ENCODE data around the gene TRIM46.
"Not testable (repeated sequence)": the region's sequence is repeated elsewhere in the genome, so short reads cannot be mapped to it uniquely, and the experiment has no call there.

The TRIM46 gene

DNA sequence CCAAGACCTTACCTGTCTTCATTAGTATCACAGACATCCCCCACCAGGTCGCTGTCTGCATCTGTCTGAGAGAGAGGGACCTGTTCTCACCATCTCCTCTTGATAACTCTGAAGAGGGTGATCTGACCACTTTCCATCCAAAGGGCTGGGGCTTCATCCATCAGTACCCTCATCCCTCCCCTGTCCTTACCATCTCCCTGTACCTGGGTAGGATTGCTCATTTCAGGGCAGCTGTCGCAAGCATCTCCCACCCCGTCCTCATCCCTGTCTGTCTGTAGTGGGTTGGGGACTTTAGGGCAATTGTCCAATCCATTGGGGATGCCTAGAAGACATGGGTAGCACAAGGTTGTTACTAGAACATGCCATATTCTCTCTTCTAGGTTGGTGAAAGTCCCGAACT lies 26.1 kb downstream of the TRIM46 start:
- in situ Hi-C loops (cut with MboI; ENCODE audit: low sequenced_read_pairs), result loop anchor here (25.0 kb wide), 1 partner anchor 388 kb away; no protein-coding TSS in a partner anchor

DNA sequence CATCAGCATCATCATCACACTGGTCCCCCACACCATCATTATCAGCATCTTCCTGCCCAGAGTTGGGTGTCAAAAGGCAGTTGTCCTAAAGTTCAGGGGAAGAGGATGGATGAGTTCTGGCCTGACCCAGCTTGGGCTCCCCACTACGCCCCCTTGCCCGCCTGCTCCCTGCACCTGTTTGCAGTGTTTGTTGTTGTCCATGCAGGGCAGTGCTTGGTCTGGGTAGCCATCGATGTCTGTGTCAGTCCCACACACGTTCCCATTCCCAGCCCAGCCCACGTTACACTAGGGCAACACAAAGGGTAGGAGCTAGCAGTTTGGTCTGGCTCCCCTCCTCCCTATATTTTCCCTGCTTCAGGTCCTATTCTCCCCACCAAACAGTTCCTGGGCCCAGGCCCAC lies 27.3 kb downstream of the TRIM46 start:
- in situ Hi-C loops (cut with MboI; ENCODE audit: low sequenced_read_pairs), result no loop called here

DNA sequence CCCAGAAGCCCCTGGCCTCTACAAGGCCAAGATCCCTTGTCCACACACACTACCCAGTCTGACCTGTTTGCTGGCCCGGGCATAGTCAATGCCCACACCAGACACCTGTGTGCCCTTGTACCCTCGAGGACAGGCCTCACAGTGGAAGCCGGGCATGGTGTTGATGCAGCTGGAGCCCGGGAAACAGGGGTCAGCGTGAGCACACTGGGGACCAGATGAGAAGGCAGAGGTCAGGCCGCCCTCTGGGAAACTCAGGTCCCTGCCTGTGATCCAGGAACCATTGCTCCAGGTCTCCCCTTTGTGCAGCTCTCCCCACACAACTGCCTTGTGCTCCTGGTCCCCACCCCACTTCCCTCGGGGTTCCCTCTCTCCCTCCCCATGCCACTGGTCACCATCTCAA lies 28.5 kb downstream of the TRIM46 start:
- in situ Hi-C loops (cut with MboI; ENCODE audit: low sequenced_read_pairs), result no loop called here

DNA sequence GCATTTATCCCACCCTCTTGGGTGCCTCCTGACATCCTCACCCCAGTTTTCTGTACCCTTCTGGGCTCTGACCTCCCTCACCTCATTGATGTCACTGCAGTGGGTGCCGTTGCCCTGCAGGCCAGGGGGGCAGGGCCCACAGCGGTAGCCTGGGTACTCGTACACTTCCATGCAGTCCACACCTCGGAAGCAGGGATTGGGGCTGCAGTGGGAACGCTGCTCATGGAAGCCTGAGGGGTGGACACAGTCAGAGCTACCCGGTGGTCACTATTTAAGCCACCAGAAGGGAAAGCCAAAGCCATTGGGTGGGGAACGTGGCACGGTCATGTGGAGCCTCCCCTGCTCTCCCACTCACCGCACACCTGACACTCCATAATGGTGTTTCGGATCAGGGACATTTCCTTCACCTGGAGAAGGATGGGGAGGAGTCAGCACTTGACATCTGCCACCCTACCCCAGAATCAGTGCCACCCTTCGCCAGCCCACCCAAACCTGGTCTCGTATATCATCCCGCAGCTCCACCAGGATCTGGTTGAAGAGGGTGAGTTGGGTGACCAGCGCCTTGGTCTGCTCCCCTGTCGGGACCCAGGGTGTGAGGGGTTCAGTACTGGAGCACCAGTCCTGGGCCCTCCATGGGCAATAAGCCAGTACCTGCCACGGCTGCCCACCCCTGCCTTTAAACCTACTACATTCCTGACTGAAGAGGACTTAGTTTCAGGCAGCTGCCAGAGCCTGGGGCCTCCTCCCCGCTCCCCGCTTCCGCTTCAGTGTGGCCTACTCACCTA lies 29.3 kb downstream of the TRIM46 start:
- in situ Hi-C loops (cut with MboI; ENCODE audit: low sequenced_read_pairs), result no loop called here

DNA sequence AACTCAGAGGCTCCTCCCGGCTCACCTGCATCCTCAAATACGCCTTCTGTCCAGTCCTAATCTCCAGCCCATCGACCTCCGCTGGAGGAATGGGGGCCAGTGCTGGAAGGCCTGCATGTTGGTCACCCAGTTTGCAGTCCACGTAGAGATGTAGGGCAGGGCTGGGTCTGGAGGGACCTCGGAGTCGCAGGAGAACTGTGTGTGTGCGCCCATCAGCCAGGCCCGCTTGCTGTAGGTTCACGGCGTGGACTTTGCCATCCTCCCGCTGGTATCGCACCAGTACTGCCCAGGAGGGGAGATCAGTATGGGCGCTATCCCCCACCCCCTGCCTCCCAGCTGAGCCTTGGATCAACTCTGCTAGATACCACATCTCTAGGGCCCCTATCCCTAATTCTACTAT lies 31.4 kb downstream of the TRIM46 start:
- in situ Hi-C loops (cut with MboI; ENCODE audit: low sequenced_read_pairs), result no loop called here

DNA sequence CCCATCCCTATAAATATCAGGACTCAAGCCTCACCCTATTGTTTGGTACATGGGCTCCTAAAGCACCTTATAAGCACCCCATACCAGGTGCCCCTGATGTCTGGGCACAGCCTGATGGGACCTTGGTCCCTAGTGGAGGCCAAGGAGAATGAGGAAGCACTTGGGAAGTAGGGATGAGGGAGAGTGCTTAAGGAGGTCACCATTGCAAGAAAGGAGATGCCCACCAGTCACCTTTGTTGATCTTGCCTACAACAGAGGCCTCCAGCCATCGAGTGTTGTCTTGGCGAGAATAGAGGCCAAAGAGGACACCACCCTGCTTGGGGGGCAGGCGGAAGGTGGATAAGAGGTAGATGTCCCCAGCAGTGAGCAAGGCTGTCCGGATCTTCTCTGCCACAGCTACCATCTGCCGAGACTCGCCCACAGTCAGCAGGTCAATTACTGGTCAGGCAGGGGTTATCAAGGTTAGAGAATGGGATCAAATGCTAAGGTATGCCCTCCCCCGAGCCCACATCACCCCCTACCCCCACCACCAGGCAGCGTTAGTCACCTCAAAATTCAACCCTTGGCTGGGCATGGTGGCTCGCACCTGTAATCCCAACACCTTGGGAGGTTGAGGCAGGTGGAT lies 32.4 kb downstream of the TRIM46 start:
- in situ Hi-C loops (cut with MboI; ENCODE audit: low sequenced_read_pairs), result no loop called here

DNA sequence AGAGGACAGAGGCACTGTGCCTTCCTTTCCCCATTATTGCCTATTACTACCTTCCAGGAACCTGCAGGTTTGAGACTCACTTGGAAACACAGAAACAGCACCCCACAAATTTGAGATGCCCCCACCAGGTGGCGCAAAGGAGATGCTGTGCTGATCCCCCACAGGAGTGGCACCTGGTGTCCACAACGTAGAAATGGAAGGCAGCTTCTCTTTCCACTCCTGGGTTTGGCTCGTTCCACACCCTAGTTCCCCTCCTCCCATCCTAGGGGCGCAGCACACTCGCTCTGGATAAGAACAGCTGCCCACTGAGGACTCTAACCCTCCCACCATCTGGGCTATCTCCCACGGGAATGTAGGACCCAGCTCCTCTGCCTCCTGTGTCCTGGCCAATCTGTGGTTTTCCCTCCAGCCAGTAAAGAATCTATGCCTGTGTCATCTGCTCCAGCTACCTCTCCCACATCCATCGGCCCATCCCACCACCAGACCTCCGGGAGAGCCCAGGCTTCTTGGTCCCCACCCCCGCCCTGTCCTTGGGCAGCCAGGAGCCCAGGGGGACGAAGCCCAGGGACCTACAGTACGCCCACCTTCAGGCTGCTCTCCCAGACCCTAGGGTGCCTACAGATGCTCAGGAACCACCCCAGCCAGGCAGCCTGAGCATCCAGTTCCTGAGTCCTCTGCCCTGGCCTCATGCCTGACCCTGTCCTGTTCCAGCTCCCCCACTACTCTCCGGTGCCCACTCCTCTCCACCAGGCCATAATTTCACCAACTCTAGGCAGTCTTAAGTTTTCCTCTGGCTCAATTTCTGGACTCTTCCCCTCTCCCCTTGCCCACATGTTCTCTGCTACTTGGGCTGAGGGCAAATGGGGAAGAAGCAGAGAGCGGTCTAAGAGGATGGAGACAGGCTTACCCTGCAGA lies 33.5 kb downstream of the TRIM46 start:
- in situ Hi-C loops (cut with MboI; ENCODE audit: low sequenced_read_pairs), result no loop called here

DNA sequence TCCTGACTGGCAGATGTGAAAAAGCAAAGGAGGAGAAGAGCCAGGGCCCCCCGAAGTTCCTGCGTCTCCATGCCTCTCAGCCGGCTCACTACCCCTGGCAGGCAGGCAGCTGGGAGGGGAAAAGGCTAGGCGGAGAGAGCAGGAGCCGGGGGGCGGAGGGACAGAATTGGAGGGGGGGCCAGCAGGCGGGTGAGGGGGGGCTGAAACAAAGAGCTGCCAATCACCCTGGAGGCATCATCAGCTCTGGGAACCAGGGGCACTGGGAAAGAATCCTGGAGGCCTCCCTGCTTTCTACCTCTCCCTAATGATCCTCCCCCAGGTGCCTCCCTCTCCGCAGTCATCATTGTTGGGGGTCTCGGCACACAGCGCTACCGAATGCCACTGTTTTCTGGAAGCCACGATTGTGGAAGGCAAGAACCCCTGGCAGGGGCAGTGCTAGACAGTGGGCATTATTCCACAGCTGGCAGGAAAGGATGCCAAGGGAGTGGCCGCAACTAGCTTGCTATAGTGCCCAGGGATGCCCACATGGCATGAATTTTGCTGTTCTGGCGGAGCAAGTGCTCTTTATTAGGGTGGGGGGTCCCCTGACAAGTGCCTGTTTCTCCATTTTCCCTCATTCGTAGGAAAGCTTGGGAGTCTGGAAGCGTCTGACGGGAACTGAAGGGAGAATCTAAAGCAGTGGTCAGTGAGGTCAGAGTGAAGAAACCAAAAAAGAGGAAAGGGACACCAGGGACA lies 34.3 kb downstream of the TRIM46 start, which contains the start of gene THBS3:
Gene THBS3 (minus strand): TSS at position 92 of the 735 bp plus-strand sequence. CDS start 21 bp downstream, at position 71.
- in situ Hi-C loops (cut with MboI; ENCODE audit: low sequenced_read_pairs), result no loop called here

DNA sequence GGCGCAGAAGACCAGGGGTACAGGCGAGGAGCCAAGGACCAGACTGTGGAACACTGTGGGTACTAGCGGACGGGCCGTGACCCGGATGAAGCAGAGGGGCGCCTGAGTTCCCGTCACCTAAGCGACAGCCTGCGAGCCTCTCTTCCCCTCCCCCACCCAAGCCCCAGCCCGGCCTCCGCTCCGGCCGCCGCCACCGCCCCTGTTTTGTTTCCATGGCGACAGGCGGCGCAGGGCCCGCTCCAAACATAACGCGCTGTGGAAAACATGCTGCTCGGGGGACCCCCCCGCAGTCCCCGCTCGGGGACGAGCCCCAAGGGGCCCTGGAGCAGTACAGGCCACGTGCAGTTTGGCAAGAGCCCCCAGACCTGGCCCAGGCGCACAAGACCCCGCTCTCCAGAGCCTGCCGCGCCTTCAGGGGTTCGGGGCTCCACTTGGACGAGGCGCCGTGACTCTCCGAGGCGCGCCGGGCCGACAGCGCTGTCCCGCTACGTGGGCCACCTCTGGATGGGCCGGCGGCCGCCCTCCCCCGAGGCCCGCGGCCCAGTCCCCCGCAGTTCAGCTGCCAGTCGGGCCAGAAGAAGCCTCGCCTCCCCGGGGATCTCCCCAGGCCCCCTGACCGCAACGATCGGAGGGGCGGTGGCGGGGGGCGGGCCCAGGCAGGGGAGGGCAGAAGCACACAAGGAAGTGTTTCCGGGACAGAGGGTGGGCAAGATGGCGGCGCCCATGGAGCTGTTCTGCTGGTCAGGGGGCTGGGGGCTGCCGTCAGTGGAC lies 35.1 kb downstream of the TRIM46 start, which contains the start of gene MTX1:
Gene MTX1 (plus strand): TSS at position 155 of the 771 bp plus-strand sequence. CDS start 110 bp downstream, at position 265.
- in situ Hi-C loops (cut with MboI; ENCODE audit: low sequenced_read_pairs), result no loop called here

DNA sequence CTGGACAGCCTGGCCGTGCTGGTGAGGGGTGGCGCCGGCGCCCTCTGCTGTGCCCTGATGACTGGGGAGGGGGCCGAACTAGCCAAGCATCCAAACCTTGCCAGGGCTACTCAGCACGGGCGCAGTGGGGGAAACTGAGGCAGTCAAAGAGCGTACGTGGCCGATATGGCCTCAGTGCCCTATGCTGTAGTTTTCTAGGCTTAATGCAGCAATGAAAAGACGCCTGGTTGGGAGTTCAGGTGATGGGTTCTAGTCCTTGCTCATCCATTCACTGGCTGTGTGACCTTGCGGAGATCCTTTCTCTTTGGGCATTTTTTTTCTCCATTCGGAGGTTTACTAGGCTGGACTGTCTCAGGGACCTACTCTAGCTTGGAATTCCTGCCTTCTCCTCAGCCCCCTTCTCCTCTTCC lies 35.7 kb downstream of the TRIM46 start:
- in situ Hi-C loops (cut with MboI; ENCODE audit: low sequenced_read_pairs), result no loop called here

DNA sequence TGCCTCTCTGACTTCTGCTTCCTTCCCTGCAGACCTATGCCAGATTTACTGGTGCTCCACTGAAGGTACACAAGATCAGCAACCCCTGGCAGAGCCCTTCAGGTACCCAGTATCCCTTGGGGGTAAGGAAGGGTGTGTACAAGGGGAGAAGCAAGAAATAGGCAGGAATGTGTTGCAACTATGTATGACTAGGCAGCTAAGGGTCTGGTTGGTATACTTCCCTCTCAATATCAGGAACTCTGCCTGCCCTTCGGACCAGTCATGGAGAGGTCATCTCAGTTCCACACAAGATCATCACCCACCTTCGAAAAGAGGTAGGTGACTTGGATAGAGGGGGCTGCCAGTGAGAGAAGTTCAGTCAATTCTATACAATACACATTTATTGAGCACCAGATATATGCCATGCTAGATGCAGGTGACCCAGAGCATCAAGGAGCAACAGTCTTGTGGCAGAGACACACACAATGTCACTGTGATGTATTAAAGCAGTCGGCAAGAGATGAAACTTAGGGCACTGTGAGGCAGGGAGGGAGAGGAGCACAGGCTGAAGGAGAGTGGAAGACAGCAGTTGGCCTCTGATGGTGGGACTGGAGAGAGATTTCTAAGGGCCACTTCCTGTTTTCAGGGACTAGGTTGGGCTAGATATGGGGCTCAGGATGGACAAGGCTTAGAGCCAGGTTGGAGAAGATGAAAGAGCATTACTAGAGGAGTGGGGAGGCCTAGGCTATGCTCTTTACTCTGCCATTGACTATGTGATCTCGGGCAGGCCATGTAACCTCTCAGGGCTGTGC lies 36.9 kb downstream of the TRIM46 start:
- in situ Hi-C loops (cut with MboI; ENCODE audit: low sequenced_read_pairs), result no loop called here

DNA sequence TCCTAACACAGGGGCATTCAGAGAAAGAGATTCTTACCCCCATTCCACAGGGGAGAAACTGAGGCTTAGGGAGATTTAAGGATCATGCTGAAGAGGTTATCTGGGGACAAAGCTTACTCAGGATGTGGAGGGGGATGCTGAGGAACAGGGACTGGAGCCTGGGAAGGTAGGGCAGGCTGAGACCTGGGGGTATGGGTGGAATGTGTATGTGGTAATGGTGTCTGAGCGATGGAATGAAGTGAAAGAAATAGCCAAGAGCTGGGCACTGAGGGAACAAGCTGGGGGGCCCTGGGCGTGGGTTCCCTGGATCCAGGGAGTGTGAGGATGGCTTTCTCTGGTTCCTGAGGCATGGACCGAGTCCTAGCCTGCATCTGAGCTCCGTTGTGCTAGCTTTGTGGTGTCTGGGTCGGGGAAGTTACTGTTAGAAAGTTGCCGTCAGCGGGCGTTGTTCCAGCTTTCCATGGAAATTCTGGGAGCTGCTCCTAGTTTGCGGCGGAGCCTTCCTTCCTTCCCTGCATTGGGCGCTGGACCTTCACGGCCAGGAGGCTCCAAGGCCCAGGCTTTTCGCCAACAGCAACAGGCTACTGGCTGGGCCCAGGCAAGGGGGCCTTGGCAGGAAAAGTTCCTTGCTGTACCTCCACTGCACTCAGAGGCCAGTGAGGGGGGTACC lies 37.9 kb downstream of the TRIM46 start:
- in situ Hi-C loops (cut with MboI; ENCODE audit: low sequenced_read_pairs), result not testable (repeated sequence)

DNA sequence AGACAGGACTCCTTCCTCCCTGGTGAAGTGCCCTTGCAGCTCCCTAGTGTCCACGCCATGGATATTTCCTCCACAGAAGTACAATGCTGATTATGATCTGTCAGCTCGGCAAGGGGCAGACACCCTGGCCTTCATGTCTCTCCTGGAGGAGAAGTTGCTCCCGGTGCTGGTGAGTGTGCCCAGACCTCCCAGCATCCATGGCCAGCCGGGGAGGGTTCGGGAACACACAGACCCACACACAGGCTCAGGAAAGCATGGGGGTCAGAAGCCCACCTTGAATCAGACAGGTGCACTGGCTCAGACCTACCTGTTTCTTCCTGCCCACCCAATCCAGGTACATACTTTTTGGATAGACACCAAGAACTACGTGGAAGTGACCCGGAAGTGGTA lies 38.4 kb downstream of the TRIM46 start:
- in situ Hi-C loops (cut with MboI; ENCODE audit: low sequenced_read_pairs), result not testable (repeated sequence)

DNA sequence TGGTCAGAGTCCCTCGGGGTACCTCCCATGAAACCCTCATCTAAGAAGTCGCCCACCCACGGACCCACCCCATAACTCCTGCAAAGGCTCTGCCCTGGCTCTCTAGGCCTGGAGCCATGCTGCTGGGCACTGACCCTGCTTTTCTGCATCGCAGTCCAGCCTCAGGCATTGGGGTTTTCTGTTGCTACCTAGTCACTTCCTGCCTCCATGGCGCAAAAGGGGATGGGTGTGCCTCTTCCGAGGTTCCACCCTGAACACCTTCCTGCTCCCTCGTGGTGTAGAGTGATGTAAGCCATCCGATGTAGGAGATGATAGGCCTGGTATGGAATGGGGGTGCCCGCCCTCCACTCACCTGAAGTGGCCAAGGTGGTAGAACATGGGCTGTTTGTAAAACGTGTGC lies 41.1 kb downstream of the TRIM46 start:
- in situ Hi-C loops (cut with MboI; ENCODE audit: low sequenced_read_pairs), result not testable (repeated sequence)

DNA sequence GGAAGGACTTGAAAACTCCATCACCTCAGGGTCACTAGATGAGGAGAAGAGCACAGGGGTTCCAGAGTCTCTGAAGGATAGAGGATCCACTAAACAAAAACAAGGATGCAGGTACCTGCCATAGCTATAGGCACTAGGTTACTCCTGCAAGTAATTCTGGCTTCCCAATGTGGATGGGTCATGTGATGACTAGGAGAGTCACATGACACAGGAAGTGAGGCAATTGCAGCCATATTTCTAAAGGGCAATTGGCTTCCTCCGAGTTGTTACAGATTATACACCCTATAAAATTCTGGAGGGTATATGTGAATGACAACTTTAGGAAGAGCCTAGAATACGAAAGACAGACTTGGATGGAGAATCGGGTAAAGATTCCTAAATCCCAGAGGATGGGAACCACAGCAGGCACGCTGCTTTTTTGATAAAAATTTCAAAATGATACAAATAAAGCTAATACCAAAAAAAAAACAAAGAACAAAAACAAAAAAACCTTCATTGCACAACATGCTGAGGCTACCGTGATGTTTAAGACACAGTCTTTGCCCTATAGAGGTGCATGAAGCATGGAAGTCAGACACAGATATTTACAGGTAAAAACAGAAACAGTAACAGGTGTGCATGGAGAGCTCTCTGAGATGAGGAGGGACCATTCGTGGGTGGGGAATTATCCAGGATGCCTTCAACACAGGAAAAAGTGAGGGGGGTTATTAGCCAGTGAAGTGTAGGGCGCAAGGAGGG lies 45.4 kb downstream of the TRIM46 start:
- in situ Hi-C loops (cut with MboI; ENCODE audit: low sequenced_read_pairs), result no loop called here

DNA sequence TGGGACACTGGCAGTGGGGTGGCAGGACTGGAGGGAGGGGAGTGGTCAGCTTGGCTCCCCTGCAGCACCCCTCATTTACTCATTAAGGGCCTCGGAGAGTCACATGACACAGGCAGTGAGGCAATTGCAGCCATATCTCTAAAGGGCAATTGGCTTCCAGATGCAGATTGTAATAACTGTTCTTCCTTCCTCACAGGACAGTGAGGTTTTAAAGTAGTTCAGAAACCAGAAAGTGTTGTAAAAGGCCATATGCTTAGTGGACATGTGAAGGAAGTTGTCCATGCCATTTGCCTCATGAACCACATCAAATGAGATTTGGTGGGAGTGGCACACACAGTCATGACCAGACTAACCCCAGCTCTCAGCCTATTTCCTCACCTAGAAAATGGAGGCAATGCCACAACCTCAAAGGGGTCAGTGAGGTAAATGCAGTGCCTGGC lies 46.0 kb downstream of the TRIM46 start:
- in situ Hi-C loops (cut with MboI; ENCODE audit: low sequenced_read_pairs), result no loop called here

DNA sequence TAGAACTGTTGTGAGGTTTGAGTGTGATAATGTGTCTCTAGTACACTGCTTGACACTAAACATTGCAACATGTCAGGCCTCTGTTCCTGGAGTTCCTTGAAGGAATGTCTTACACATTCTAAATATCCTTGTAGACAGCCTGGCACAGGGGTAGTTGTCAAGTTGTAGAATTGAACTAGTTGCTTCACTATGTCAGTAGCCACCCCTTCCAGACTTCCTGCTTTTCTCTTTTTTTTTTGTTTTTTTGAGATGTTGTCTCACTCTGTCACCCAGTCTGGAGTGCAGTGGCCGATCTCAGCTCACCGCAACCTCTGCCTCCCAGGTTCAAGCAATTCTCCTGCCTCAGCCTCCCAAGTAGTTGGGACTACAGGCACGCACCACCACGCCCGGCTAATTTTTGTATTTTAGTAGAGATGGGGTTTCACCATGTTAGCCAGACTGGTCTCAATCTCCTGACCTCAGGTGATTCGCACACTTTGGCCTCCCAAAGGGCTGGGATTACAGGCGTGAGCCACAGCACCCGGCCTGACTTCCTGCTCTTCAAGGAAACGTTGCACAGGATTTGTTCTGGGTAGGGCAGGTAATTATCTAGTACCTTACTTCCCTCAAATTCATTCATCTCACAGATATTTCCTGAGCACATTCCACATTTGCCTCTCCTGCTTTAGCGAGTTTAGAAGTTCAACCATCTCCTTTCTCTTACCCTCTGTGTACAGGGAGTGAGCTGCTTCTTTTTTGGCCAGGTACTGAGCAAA lies 46.7 kb downstream of the TRIM46 start:
- in situ Hi-C loops (cut with MboI; ENCODE audit: low sequenced_read_pairs), result not testable (repeated sequence)
